Erythroblast (primary cell): ENCODE results near the gene NID2.

Source experiments
- DNase-seq, 2 experiments: peaks; one replicate each; lab custom pipeline; 2025; lab: John Stamatoyannopoulos, UW
- GATA1 ChIP-seq: IDR thresholded peaks from 2 replicates; pipeline ENCODE4 v1.6.1; 2011; ENCODE audit warnings: low read depth, mild to moderate bottlenecking, control low read depth, low read length, moderate library complexity
- POLR2A ChIP-seq: IDR thresholded peaks from 2 replicates; pipeline ENCODE4 v1.6.1; 2011; ENCODE audit warnings: mild to moderate bottlenecking, low read length

NID2 gene

DNA sequence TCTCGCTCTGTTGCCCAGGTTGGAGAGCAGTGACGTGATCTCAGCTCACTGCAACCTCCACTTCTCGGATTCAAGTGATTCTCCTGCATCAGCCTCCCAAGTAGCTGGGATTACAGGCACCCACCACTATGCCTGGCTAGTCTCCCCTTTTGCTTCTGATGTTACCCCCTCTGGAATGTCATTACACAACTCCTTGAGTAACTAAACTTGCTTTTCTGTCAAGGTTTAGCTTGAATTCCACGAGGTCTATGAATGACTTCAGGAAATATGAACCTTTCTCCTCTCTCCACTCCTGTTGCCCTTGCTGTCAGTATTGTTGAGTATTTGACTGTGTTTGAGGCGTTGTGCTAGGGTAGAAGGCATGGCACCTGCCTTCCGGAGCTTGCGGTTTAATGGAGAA is 96.3 kb downstream of the NID2 start:
- TF ChIP-seq GATA1 (no peak), POLR2A (no peak)
- DNase-seq, result no peak

DNA sequence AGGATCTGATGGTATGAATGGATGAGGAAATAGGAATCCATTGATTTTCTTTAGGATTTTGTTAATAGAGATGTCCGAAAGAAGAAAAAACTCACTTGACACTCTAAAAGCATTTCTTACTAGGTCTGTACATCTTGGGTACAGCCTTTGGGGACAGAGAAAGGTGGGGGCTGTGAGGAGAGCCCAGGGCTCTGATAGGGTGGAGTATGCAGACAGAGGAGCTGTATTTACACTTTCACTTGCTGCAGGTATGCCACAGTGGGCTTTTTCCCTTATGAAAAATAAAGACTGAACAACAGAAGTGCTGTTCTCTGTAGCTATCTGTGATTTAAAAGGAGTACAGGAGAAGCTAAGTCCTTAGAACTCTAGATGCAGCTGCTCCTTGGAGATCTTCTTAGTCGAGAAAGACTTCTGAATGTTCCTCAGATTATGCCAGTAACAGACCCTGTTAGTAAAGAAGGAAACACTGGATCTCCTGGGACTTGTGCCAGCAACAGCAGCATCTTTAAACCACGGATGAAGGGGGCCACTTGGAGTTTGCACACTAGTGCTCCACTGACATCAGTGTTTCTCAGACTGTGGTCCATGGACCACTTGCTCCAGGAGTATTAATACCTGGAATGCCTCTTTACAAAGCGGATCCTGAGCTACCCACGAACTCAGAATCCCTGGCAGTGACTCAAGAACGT is 98.9 kb downstream of the NID2 start:
- TF ChIP-seq POLR2A, result no peak
- DNase-seq, result no peak

DNA sequence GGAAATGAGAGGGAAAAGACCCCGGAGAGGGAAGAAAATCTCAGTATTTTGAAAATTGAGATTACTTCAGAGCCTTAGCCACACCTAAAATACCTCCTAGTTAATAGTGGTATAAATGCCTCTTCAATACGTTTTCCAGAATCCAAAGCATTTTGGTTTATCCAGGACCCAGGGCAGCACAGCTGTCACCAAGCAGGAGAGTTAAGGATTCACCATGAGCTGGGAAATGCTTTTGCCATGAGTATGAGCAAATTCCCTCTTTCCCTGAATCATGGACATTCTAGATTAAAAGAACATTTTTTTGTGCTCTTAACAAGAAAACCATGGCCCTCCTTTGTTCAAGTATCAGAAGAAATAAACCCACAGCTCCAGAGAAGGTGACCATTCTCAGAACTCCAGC is 101.3 kb downstream of the NID2 start:
- no peak for DNase-seq
- TF ChIP-seq GATA1, result no peak
- TF ChIP-seq POLR2A, result no peak

DNA sequence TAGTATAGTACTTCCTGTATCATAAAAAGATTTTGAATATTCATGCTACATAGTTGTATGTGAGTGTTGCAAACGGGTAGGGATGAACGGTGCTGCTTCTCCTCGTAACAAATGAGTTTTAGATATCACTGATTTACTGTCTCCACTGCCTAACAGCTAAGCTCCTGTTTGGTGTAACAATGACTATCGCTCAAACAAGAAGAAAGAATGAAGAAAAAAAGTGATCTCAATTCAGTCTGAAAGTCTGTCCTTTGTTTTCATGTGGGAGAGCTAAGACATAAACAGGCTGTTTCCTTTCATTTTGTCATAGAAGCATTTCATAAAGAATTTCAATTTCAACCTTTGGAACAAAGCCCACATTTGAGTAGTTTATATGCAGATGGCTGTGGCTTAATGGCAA is 105.6 kb downstream of the NID2 start:
- DNase-seq, result no peak
- TF ChIP-seq GATA1 (no peak), POLR2A (no peak)

DNA sequence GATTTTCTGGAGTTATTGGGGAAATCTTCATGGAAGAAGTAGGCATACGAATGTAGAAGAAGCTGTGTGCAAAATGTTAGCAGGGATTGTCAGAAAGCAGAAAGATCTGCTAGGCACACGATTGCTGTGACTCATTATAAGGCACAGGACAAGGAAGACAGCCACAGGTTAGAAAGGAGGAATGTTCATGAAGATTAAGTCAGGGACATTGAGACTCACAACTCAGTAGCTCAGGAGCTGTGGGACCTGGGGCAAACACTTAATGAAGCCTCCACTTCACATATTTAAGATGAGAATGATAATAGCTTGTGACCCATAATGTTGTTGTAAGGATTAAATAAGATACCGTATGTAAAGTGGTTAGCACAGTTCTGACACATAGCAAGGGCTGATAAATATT is 106.1 kb downstream of the NID2 start:
- no peak for DNase-seq
- no peak for TF ChIP-seq GATA1
- no peak for TF ChIP-seq POLR2A

DNA sequence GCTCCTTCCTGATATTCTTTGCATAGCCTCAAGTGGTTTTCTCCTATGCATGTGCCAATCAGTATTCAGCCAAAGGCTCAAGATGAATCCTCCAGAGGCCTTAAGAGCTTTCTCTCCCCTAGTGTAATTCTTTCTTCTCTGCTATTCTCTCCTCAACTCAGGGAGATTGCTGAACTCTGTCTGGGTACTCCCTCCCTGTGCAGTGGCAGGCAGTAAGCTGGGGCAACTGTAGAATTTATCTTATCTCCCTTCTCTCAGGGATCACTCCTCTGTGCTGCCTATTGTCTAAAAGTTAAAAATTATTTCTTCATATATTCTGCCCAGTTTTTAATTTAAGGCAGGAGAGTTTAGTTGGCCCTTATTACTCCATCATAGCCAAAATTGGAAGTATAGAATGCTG is 108.0 kb downstream of the NID2 start:
- TF ChIP-seq GATA1 (no peak), POLR2A (no peak)
- peak in 1 of 2 experiments; percentile 28 for DNase-seq

DNA sequence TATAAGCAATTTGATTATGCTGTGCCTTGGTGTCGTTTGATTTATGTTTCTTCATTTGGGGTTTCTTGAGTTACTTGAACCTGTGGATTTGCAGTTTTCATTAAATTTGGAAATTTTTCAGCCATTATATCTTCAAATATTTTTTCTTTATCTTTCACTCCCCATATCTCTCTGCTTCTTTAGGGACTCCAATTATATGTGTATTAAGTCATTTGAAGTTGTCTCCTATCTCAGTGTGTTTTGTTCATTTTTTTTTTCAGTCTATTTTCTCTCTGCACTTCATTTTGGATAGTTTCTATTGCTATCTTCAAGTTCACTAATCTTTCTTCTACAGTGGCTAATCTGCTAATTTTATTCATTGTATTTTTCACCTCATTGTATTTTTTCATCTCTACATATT is 108.9 kb downstream of the NID2 start:
- TF ChIP-seq POLR2A (no peak), GATA1 (no peak)
- no peak for DNase-seq

DNA sequence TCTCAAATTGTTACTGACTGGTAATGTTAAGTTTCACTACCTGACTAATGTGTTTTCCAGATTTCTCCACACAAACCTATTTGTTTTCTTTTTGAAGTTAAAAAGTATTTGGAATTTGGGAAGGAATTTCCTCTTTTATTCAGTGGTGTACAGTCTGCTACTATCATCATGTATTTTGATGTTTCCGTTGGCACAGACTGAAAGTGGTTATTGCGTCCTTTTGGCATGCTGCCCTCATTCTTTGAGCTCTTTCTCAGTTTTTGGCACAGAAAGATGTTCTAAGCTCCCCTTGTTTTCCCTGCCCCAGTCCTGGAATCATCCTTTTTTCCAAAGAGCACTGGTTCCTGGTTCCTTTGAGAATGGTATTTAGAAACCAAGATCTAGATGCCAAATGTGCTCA is 110.9 kb downstream of the NID2 start:
- TF ChIP-seq POLR2A (no peak), GATA1 (no peak)
- no peak for DNase-seq
